GM18873 (cell line): ENCODE results near the gene SLC22A7.

Source experiments
- ATAC-seq: cut with Tn5 transposase; IDR thresholded peaks from one replicate; pipeline ENCODE4 v1.9.1; 2021; ENCODE audit warnings: mild to moderate bottlenecking, moderate library complexity, moderate number of reproducible peaks; ENCODE audit not compliant: unreplicated experiment, low FRiP score

Gene SLC22A7

DNA sequence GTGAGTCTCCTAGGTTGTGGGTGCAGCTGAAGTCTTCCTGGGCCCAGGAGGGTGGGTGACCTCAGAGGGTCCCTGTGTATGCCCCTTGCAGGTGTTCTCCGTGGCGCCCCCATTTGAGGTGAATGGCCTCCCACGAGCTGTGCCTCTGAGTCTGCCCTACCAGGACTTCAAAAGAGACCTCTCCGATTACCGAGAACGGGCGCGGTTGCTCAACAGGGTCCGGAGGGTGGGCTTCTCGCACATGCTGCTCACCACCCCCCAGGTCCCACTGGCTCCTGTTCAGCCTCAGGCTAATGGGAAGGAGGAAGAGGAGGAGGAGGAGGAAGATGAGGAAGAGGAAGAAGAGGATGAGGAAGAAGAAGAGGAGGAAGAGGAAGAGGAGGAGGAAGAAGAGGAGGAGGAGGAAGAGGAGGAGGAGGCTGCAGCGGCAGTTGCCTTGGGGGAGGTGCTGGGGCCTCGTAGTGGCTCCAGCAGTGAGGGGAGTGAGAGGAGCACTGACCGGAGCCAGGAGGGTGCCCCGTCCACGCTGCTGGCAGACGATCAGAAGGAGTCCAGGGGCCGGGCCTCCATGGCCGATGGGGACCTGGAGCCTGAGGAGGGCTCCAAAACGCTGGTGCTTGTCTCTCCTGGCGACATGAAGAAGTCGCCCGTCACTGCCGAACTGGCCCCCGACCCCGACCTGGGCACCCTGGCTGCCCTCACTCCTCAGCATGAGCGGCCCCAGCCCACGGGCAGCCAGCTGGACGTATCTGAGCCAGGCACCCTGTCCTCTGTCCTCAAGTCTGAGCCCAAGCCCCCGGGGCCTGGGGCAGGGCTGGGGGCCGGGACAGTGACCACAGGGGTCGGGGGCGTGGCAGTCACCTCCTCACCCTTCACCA lies 15.2 kb upstream of the SLC22A7 start:
- no peak for ATAC-seq

DNA sequence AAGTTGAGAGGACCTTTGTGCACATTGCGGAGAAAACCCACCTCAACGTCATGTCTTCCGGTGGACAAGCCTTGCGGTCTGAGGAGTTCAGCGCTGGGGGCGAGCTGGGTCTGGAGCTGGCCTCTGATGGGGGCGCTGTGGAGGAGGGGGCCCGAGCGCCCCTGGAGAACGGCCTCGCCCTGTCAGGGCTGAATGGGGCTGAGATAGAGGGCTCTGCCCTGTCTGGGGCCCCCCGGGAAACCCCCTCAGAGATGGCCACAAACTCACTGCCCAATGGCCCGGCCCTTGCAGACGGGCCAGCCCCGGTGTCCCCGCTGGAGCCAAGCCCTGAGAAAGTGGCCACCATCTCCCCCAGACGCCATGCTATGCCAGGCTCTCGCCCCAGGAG lies 14.6 kb upstream of the SLC22A7 start:
- no peak for ATAC-seq

DNA sequence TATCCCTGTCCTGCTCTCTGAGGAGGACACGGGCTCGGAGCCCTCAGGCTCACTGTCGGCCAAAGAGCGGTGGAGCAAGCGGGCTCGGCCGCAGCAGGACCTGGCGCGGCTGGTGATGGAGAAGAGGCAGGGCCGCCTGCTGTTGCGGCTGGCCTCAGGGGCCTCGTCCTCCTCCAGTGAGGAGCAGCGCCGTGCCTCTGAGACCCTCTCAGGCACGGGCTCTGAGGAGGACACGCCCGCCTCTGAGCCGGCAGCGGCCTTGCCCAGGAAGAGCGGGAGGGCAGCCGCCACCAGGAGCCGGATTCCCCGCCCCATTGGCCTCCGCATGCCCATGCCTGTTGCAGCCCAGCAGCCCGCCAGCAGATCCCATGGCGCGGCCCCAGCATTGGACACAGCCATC lies 14.2 kb upstream of the SLC22A7 start:
- ATAC-seq, result no peak

DNA sequence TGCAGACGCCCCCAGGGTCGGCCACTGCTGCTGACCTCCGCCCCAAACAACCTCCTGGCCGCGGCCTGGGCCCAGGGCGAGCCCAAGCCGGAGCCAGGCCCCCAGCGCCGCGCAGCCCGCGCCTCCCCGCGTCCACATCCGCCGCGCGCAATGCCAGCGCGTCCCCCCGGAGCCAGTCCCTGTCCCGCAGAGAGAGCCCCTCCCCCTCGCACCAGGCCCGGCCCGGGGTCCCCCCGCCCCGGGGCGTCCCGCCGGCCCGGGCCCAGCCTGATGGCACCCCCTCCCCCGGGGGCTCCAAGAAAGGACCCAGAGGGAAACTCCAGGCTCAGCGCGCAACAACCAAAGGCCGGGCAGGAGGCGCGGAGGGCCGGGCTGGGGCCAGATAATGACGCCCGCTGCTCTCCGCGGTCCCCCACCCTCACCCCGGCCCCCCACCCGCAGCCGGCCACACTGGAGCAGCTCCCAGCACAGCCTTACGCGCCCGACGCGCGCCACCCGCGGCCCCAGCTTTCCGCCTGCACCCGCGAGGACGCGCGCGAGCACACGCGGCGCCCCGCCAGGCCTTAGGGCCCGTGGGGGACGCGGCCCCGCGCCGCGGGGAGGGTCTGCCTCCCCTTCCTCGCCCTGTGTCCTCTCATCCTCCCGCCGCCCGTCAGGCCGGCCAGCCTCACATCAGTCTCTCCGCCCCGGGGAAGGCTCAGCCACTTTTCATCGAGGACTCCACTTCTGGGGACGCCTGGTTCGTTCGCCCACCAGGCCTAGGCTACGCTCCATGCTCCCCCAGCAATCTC lies 12.9 kb upstream of the SLC22A7 start:
- ATAC-seq, result no peak

DNA sequence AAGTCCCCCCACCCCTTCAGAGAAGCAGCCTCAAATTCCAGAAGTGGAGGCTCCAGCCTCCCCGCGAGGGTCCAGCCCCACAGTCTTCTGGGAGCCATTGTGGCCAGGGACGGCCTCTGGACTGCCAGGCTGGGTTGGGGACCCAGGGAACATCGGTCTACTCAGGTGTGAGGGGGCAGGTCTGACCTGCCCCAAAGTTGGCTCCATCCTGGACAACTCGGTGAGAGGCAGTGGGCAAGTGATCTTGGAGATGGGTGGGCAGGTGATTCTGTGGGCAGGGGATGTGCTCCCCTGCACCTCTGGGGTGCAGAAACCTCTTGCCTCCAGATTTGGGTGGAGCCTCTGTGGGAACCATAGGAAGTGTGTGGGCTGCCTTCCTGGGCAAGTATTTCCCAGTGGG lies 12.2 kb upstream of the SLC22A7 start:
- ATAC-seq, result no peak

DNA sequence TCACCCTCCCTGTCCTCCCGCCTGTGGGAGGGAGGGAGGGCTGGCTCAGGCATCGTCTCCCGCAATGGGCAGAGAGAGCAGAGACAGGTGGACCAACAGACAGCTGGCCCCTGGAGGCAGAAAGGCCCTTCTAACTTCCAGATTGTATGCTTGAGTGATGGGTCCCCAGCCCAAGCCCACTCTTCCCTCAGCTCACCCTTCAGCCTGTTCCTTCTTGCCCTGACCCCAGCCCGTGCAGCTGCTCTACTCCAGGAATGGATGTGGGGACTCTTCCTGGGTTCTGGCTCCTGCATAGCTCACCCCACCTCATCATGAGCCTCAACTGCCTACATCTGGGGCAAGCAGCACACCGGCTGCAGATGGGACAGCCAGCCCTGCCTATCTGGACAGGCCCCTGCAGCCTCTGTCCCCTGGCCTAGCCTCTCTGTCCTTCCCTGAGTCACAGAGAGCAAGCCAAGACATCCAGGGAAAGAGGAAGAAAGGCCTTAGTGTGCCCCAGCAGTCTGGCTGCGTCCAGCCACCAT lies 11.5 kb upstream of the SLC22A7 start:
- ATAC-seq, result no peak

DNA sequence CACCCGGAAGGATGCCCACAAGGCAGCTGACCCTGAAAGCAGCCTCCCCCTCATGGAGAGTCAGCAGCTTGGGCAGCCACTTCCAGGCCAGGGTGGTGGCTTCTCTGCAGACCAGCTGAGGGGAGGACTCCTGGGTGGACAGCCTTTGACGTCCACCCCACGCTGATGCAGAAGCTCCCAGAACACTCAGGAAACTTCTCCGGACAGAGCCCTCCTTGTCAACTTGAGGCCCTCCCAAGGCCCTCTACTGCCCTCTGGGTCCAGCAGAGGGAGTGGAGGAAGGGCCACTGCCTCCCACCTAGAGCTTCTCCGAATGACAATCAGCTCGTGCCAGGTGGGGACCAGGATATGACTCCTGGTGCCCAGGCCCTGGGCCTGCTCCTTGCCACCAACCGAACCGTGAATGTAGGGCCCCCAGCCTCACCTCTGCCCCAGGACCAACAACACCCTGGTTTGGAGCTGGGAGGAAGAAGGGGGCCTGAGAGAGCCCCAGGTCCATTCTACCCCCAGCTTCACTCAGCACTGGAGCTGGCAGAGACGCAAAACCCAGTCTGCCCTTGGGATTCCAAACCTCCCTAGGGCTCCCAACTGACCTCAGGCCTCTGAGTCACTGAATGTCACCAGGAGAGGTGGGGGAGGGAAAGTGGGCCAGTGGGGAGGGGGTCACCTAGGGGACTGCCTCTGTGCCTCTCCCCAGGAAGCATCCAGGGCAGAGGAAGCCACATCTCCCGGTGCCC lies 10.9 kb upstream of the SLC22A7 start:
- no peak for ATAC-seq

DNA sequence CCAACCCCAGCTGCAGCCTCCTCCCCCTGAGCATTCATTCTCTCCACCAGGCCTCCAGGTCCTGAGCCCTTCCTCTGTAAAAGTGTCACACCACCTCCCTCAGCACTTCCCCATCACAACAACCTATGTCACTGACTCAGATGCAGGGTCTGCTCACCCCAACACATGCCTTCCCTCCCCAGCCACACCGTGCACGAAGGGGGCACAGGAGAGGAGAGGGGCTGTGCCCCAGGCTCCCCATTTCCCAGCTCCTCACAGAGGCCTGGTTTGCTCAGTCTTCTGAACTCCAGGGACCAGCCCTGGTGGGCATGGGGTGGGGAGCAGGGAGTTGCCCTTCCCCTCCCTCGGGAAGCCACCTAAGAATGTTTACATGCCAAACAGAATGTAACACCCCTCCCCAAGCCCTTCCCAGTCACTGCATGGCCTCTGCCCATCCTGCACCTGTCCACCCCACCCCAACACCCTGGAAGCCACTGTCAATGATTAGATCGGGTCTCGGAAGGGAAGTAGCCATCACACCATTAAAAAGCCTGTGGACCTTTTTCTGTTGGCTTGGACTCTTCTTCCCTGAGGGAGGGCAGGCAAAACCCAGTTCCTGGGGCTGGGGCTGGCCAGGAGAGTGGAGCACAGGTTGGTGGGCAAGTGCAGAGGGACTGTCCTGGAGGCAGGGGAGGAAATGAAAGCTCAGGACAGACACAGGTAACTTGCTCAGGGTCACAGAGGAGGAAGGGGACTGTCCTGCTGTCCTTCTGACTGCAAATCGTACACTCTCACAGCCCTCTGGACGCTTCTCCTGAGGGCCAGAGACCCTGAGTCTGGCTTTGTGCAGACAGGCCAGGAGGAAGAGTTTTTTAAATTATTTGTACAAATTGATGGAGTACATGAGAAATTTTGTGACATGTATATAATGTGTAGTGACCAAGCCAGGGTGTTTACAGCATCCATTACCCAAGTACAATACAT lies 10.1 kb upstream of the SLC22A7 start:
- ATAC-seq, result no peak

DNA sequence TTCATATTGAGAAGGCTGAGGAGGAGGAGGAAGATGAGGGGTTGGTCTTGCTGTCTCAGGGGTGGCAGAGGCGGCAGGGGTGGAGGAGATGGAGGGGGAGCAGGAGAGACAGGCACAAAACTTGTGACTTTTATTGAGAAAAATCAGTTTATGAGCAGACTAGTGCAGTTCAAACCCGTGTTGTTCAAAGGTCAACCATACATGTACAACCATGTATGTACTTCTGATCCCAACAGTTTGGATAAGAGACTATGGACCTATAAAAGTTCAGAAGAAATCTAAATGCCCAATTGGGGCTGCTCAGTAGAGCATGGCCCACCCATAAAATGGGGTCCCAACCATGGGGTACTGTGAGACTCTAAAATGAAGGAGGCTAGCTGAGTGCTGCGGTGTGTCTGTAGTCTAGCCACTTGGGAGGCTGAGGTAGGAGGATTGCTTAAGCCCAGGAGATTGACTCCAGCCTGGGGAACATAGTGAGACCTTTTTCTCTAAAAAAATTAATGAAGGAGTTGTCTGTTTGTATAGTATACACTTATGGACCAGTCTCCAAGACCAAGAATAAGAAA lies 7.6 kb upstream of the SLC22A7 start:
- ATAC-seq, result no peak

DNA sequence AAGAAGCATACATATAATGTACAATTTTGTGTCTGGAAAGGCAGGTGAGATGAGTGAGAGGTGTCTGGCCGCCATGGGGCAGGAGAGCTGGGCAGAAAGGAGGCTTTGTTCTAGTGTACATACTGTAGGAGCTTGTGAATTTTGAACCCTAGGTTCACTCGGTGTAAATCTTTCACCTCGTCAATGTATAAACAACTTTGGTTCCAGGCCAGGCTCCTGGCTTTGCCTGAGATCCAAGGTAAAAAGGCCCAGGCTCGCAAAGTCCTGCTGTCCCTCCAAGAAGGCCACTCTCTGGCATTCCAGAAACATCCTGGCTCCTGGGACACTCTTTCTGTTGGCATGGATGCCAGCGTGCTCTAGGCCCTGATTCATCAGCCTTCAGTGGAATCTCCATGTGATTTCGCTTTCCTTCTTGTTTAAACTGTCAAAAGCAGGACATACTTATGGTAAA lies 7.1 kb upstream of the SLC22A7 start:
- no peak for ATAC-seq

DNA sequence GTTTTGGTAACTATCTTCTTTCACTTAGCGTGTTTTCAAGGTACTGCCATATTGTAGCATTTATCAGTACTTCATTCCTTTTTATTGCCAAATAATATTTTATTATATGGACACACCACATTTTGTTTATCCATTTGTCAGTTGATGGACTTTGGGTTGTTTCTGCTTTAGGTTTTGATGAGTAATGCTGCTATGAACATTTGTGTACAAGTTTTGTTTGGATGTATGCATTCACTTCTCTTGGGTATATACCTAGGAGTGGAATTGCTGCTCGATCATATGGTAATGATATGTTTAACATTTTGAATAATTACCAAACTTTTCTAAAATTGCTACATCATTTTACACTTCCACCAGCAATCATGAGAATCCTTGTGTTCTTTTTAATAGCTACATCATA lies 6.4 kb upstream of the SLC22A7 start:
- ATAC-seq, result no peak

DNA sequence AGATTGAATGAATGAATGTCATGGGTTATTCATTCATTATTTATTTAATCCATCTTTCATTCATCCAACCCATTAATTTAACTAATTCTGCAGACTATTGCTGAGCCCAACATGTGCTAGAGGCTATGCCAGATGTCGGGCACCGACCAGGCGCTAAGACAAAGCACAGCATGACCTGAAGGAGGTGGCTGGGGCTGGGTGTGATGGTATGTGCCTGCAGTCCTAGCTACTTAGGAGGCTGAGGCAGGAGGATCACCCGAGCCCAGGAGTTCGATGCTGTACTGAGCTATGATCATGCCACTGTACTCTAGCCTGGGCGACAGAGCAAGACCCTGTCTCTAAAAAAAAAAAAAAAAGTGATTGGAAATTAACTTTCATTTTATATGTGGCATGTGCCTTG lies 5.7 kb upstream of the SLC22A7 start:
- ATAC-seq, result no peak

DNA sequence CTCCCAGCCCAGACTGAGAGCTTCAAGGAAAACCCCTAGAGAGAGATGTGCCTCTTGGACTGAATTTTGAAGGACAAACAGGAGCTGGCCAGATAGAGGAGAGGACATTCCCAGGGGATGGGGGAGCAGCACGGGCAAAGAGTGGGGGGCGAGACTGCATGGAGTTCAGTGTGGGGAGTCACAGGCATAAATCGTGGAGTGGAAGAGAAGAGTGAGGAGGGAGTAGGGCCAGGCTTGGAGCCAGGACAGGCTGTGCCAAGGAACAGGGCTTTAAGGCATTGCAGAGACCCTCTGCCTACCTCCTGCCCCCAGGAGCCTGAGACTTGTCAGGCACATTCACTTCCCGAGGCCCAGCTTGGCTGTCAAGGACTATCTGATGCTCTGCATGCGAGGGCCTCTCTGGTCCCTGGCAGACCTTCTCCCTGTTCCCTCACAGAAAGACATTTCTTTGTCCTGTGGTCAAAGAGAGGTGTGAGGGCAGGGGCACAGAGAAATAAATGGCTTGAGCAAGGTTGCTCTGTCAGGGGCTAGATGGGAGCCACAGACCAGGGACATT lies 5.2 kb upstream of the SLC22A7 start:
- no peak for ATAC-seq

DNA sequence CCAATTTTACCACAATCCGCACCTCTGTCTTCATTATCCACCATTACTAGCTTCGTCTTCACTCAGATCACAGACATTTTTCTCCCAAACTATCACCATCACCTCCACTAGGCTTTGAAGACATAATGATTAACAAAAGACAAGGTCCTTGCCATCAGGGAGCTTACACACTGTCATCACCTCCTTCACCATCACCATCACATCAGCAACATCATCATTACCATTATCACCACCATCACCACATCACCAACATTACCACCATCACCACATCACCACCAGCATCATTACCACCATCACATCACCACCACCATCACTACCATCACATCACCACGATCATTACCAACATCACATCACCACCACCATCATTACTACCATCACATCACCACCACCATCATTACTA lies 4.4 kb upstream of the SLC22A7 start:
- ATAC-seq, result no peak

DNA sequence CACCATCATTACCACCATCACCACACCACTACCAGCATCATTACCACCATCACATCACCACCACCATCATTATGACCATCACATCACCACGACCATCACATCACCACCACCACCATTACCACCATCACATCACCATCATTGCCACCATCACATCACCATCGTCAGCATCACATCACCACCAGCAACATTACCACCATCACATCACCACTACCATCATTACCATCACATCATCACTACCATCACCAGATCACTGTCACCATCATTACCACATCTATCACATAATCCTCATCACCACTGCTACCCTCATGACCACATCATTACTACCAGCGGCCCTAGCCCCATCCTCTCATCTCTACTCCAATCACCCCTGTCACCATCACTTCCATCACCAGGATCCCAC lies 3.5 kb upstream of the SLC22A7 start:
- ATAC-seq, result no peak

DNA sequence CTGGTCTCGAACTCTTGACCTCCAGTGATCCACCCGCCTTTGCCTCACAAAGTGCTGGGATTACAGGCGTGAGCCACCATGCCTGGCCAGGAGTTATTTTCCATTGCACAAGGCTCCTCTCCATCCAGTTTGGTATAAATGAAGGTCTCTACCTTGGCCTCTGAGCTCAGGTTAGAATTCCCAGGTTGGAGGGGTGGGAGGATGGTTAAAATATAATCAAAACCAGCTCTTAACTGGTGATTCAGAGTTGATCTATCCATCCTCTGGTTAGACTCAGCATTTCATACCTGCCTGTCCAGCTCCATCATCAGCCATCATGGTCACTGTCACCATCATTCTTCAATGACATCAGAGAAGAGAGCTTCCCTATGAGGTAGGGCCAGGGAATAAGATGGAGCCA lies 2.6 kb upstream of the SLC22A7 start:
- ATAC-seq, result no peak

DNA sequence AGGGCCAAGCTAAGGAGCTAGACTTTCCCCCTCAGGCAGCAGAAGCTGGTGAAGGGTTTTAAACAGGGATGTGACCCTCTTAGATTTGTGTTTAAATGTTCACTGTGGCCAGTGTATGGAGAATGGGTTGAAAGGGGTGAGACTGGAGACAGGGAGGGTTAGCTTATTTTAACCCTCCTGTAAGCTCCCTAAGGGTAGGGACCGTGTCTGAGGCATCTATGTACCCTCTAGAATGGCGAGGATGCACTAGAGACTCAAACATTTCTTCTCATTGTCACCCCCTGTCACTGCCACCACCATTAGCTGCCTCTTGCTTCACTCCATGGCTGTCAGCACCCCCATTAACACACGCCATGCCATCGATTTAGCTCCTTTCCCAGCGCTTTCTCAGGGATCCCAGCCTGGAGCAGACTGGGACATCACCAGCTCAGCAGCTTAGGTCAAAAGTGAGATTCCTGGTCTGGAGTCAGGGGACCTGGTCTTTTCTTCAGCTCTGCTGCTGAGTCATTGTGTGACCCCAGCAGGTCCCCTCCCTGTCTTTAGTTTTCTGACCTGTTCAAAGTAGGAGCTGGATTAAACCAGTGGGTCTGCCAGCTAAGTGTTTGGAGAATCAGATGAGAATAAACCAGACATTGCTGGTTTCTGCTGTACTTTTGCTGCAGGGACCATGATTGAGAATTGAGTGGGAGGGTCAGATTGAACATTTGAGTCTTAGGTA lies 1.1 kb upstream of the SLC22A7 start:
- ATAC-seq, result no peak

DNA sequence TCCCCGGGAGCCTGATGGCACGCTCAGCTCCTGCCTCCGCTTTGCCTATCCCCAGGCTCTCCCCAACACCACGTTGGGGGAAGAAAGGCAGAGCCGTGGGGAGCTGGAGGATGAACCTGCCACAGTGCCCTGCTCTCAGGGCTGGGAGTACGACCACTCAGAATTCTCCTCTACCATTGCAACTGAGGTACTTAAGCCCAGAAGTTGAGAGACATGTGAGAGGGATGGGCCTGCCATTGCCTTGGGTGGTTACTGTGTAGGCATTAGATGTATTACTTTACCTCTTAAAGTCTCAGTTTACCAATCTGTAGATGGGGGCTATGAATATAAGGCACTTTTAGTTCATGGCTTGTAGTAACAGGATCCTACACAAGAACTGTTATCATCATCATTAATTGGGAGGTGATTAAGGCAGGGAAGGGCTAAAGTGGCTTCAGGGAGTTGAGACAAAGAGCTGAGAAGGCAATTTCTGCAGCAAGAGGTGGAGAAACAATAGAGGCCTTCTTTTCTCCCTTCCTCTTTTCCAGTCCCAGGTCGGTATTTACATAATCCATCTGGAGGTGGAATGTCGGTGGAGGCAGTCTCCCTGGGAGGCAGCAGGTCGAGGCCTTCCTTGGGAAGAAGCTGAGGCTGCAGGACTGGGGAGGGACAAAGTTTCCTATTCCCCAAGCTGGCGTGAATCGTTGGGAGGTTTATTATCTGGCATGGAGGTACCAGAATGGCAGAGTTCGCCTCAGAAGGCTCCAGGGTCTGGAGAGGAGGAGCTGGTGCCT lies 691 bp downstream of the SLC22A7 start:
- ATAC-seq, result no peak
